Neuron (in vitro differentiated cells): Measurements from ENCODE around the gene WIPF1.

Experiments used
- H2AFZ ChIP-seq: one replicate; pipeline ENCODE4 v1.6.1; 2013; ENCODE audit warnings: low read depth, mild to moderate bottlenecking, inconsistent platforms, low read length, moderate library complexity
- H3K27me3 ChIP-seq: one replicate; pipeline ENCODE4 v1.6.1; 2013; ENCODE audit warnings: low read length; ENCODE audit not compliant: insufficient read depth
- H3K36me3 ChIP-seq: one replicate; pipeline ENCODE4 v1.6.1; 2013; ENCODE audit warnings: low read length; ENCODE audit not compliant: insufficient read depth
- H3K4me1 ChIP-seq: one replicate; pipeline ENCODE4 v1.6.1; 2013; ENCODE audit warnings: low read length; ENCODE audit not compliant: insufficient read depth
- H3K4me3 ChIP-seq: 2 replicates; pipeline ENCODE4 v1.5.1; 2013; ENCODE audit warnings: mild to moderate bottlenecking, low read length, moderate library complexity
- H3K9me3 ChIP-seq: one replicate; pipeline ENCODE4 v1.6.1; 2013; ENCODE audit warnings: low read length

Gene WIPF1

DNA sequence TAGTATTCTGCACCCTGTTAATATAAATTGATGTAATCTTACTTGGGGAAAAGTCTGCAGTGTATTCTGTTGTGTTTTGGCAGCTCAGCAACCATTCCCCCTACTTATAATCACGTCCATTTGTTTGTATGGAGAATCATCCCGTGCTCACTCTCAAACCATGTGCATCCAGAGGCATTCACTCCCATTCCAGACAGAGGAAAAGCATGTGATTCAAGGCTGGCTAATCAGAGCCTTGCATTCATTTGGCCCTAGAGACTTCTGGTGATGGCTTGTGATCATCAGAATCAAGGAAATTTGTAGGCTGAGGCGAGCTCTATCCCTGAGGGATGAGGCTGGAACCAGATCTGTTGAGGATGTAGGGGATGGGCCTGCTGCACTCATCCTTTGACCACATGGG, 5.1 kb upstream of the WIPF1 start:
- Histone ChIP-seq H2AFZ (no peak overlapping the region), H3K36me3 (no peaks in the 10 kb centered on the region), H3K4me1 (no peaks in the 10 kb centered on the region), H3K27me3 (no peaks in the 10 kb centered on the region), H3K4me3 (no peak overlapping the region), H3K9me3 (peaks cover 2% of the 10 kb centered on the region)

DNA sequence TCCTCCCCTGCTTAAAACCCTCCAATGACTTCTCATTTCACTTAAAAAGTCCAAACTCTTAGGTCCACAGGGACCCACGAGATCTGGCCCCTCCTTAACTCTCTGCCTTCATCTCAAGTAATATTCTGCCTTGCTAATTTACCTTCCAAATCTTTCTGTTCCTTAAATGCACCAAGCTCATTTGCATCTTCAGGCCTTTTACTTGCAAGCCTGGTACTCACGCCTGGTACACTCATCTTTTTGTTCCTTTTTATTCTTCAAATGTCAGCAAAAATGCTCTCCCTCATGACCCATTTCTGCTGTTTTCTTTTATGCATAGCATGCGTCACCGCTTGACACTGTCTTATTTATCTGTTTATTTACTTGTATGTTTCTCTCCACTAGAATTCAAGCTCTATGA, 2.7 kb upstream of the WIPF1 start:
- Histone ChIP-seq H2AFZ (no peak overlapping the region), H3K36me3 (no peaks in the 10 kb centered on the region), H3K4me3 (no peak overlapping the region), H3K27me3 (no peaks in the 10 kb centered on the region), H3K9me3 (peaks cover 2% of the 10 kb centered on the region), H3K4me1 (no peaks in the 10 kb centered on the region)

DNA sequence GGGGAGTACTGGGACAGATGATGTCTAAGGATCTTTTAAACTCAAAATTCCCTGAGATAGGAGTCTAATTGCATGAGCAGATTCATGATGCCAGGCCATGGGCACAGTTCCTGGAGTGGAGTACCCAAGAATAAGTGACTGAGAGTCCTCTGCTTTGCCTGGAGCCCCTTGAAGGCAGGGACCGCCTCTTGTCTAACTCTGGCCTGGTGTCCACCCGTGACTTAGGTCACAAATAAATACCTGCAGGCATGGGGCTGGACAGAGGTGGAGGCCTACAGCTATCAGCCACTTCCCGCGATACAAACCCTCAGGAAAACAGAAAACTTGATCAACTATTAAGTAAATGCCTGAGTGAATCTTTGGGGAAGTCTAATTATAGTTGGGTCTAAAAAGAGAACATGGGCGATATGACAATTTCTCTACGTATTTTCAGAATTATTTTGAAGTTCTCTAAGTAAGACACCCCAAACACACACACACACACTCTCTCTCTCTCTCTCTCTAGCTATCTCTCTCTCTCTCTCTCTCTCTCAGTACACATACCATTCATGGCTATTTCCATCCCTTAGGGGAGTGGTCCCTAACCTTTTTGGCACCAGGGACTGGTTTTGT, 1.8 kb upstream of the WIPF1 start:
- no peak overlapping the region for H3K4me3 ChIP-seq
- no peaks in the 10 kb centered on the region for H3K4me1 ChIP-seq
- no peaks in the 10 kb centered on the region for H3K36me3 ChIP-seq
- H3K27me3 ChIP-seq, result no peaks in the 10 kb centered on the region
- no peak overlapping the region for H2AFZ ChIP-seq
- peaks cover 2% of the 10 kb centered on the region for H3K9me3 ChIP-seq

DNA sequence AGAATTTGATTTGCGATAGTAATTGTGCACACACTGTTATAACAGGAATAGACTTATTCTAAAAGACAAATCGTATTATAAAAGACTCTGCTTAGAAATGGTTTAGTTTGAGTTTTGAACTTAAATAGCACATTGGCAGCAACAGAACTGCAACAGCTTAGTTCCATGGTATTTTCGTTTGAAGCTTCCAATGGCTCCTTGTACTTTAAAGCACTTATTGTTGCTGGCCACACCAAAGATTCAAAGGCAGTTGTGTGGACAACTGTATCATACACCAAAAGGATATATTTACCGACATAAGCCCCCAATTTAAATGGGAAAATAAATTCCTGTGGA, 627 bp downstream of the WIPF1 start:
- no peak overlapping the region for H3K4me3 ChIP-seq
- H3K36me3 ChIP-seq, result no peaks in the 10 kb centered on the region
- H3K9me3 ChIP-seq, result peaks cover 2% of the 10 kb centered on the region
- H3K4me1 ChIP-seq, result peaks cover 12% of the 10 kb centered on the region
- no peaks in the 10 kb centered on the region for H3K27me3 ChIP-seq
- no peak overlapping the region for H2AFZ ChIP-seq

DNA sequence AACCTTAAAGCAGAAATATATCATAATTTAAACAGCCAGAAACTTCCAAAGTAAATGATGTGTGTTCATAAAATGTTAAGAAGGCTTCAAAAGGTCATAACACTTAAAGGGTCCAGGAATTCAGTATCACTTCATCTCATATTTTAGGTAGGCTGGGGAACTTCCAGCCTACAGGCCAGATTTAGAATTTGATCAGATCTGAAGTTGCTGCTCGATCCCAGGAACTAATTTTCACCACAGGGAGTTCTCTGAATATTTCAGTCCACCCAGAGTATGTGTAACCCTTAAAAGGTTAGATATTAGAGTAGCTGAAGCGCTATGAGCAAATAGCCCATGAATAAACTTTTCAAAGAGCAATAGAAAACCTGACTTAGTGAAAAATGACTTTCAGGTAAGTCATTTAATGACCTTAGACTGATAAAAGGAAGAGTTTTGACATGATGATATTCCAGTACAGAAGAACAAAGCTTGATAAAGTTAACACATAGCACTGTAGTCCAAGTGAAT, 1.7 kb downstream of the WIPF1 start:
- H2AFZ ChIP-seq, result no peak overlapping the region
- no peak overlapping the region for H3K4me3 ChIP-seq
- peaks cover 2% of the 10 kb centered on the region for H3K9me3 ChIP-seq
- H3K27me3 ChIP-seq, result no peaks in the 10 kb centered on the region
- no peaks in the 10 kb centered on the region for H3K36me3 ChIP-seq
- H3K4me1 ChIP-seq, result peaks cover 12% of the 10 kb centered on the region

DNA sequence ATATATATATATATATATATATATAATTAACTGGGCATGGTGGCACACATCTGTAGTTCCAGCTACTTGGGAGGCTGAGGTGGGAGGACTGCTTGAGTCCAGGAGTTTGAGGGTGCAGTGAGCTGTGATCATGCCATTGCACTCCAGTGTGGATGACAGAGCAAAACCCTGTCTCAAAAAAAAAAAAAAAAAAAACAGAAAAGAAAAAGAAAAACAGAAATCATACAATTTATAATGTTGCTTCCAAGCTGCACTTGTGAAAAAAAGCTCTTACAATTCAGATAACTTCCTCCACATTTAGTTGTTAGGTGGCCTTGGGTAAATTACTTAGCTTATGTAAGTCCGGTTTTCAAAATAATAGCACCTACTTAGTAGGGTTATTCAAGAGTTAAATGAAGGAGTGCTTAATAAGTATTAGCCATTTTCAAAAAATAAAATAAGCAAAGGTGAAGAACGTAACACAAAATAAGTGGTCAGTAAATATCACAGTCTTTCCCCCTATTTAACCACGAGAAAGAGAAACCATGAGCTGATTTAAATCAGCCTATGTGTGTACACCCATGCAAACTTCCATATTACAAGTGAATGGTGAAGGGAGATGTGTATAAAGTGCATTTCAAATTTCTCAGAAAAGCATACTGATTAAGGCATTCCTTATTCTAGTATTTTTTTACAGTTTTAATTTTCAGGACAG, 2.3 kb downstream of the WIPF1 start:
- H3K27me3 ChIP-seq, result no peaks in the 10 kb centered on the region
- peaks cover 1% of the 10 kb centered on the region for H3K9me3 ChIP-seq
- H3K4me3 ChIP-seq, result no peak overlapping the region

DNA sequence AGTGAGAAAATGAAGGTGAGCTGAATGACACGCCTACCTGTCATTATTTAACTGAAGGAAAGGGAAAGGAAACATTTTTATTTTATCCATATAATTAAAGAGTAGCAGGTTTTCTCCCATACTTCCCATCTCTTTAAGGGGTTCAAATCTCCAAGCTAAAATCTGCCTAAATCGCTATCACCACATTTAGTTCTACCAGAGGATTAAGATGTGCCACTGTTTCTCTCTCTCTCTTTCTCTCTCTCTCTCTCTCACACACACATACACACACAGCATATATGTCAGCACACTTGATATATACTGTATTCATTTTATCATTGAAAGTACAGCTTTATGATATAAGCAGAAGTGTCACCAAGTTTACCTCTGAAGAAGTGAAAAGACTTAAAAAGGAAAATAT, 3.1 kb downstream of the WIPF1 start:
- Histone ChIP-seq H3K4me3 (no peak overlapping the region), H3K9me3 (no peaks in the 10 kb centered on the region), H3K4me1 (peaks cover 12% of the 10 kb centered on the region), H3K36me3 (no peaks in the 10 kb centered on the region), H3K27me3 (no peaks in the 10 kb centered on the region), H2AFZ (no peak overlapping the region)

More for the DNA sequence above, 2.3 kb downstream of the WIPF1 start:
- no peak overlapping the region for H2AFZ ChIP-seq
- peaks cover 12% of the 10 kb centered on the region for H3K4me1 ChIP-seq
- no peaks in the 10 kb centered on the region for H3K36me3 ChIP-seq

DNA sequence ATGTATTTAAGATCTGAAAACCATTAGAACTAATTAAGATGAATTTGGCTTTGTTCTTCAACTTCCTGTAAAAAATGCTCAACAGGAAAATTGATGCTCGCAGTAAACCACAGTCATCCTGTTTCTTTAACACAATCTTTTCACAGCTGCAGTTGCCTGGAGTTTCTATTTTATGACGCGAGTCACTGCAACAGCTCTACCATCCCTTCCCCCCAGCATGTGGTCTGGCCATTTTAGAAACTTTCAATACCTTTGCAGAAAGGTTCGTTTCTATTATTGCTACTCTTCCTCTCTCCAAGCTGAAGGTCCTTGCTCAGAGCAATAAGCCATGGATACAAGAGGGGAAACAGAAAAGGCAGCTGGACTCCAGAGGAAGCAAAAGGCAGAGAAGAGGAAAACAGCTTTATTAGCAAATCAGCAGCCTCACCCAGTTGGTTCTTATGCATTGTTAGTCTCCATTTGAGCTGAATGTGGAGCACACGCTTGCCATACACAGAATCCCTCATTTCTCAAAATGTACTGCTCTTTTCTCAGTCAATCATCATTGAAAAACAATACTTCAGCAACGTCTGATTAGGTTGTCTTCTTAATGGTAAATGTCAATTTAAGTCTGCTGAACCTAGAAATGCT, 3.9 kb downstream of the WIPF1 start:
- Histone ChIP-seq H3K4me3 (peak overlapping the region; percentile 1), H2AFZ (peak overlapping the region; percentile 20), H3K4me1 (peaks cover 12% of the 10 kb centered on the region), H3K36me3 (no peaks in the 10 kb centered on the region), H3K9me3 (no peaks in the 10 kb centered on the region), H3K27me3 (no peaks in the 10 kb centered on the region)

DNA sequence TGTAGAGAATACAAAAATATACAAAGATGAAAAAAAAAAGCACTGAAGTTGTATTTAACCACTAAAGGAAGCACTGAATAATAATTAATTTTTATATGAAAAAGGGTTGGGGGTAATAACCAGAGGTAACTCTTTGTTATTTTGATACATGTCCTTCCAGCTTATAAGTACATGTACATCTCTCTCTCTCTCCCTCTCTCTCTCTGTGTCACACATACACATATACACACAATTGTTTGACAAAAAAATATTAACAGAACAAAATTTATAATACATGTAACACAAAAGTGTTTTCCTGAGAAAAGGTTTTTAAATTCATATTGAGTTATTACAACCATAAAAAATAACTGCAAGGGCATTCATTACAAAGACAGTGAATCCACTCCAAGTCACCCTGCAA, 4.6 kb downstream of the WIPF1 start:
- no peaks in the 10 kb centered on the region for H3K27me3 ChIP-seq
- H3K9me3 ChIP-seq, result no peaks in the 10 kb centered on the region
- H3K4me1 ChIP-seq, result peaks cover 12% of the 10 kb centered on the region
- peak overlapping the region; percentile 1 for H3K4me3 ChIP-seq
- no peaks in the 10 kb centered on the region for H3K36me3 ChIP-seq
- H2AFZ ChIP-seq, result peak overlapping the region; percentile 20

DNA sequence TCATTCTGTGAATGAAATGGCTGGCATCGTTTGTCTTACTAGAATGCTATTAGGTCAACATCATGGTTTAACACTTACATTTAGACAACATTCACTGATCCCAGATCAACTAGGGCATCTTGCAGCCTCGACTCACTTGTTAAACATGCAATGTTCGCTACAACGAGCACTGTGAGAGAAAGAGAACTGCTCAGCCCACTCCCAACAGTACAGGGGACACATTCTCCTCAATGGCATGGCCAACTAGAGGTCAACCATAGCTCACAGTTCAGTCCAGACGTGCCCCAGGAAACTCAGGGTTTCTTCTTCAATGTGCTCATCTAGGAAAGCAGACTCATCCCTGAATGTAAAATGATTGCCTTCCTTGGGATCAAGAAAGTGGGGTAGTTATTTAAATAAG, 5.9 kb downstream of the WIPF1 start:
- H2AFZ ChIP-seq, result no peak overlapping the region
- H3K4me1 ChIP-seq, result peaks cover 12% of the 10 kb centered on the region
- no peak overlapping the region for H3K4me3 ChIP-seq
- no peaks in the 10 kb centered on the region for H3K36me3 ChIP-seq
- H3K9me3 ChIP-seq, result no peaks in the 10 kb centered on the region
- H3K27me3 ChIP-seq, result no peaks in the 10 kb centered on the region

DNA sequence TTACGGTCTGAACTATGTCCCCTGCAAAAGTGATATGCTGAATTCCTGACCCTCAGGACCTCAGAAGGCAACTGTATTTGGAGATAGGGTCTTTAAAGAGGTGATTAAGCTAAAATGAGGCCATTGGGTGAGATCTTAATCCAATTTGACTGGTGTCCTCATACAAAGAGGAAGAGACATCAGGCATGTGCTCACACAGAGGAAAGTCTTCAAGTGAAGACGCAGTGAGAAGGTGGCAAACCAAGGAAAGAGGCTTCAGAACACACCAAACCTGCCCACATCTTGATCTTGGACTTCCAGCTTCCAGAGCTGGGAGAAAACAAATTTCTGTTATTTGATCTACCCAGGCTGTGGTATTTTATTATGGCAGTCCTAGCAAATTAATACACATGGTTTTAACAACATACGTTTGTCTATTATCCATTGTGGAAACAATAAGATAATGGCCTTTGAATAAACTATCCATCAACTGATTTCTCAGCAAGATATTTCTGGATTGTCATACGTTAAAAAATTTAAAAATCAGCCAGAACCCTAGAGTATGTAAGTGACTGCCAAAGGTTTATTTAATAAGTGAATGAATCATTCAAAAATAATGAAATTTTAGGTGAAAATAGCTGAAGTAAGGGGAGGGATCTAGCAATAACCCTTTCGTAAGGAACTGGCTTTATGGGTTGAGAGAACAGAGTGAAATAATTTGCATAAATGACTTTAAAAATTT, 6.5 kb downstream of the WIPF1 start:
- no peaks in the 10 kb centered on the region for H3K9me3 ChIP-seq
- no peak overlapping the region for H2AFZ ChIP-seq
- H3K4me1 ChIP-seq, result peaks cover 13% of the 10 kb centered on the region
- H3K4me3 ChIP-seq, result no peak overlapping the region
- no peaks in the 10 kb centered on the region for H3K36me3 ChIP-seq
- no peaks in the 10 kb centered on the region for H3K27me3 ChIP-seq

DNA sequence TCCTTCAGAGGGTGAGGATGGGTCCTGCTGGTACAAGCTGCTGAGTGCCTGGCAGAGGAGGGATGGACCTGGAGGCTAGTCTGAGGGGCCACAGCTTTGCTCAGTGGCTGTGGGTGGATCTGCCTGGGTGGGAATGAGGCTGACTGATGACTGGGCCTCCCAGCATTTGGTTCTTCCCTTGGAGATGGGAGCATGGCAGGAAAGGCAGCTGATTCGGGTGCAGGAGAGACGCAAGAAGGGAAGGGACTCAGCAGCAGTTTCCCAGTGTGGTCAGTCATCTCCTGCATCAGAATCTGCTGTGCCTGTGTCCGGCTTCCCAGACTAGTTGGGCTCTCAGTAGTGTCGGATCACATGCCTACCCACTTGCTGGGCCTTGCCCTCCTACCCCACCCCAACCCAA, 7.3 kb downstream of the WIPF1 start:
- H2AFZ ChIP-seq, result no peak overlapping the region
- H3K4me1 ChIP-seq, result peaks cover 18% of the 10 kb centered on the region
- no peak overlapping the region for H3K4me3 ChIP-seq
- H3K36me3 ChIP-seq, result no peaks in the 10 kb centered on the region
- no peaks in the 10 kb centered on the region for H3K9me3 ChIP-seq
- H3K27me3 ChIP-seq, result no peaks in the 10 kb centered on the region

DNA sequence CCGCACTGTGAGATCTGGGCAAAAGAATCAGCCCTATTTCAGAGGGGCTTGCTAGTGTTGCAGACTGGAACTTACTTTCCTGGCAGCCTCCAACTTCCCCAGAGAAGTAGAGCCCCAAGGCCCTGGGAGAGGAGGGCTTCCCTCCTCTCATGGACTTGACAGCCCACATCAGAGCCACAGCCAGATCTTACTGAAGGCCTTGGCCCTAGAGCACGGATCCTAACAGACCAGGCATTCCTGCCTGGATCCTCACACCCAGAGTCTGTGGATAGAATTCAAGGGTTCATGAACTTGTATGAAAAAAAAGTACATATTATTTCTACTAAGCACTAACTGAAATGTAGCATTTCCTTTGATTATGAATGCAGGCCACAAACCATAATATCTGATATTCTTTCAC, 8.3 kb downstream of the WIPF1 start:
- H3K4me1 ChIP-seq, result peaks cover 18% of the 10 kb centered on the region
- no peaks in the 10 kb centered on the region for H3K36me3 ChIP-seq
- no peak overlapping the region for H2AFZ ChIP-seq
- H3K4me3 ChIP-seq, result no peak overlapping the region
- H3K27me3 ChIP-seq, result no peaks in the 10 kb centered on the region
- no peaks in the 10 kb centered on the region for H3K9me3 ChIP-seq
